KMS-11 (cell line): ENCODE measurements around the gene SPINK4.

Experiments used
- H2AFZ ChIP-seq: fragments of 200-600 bp; sonication (generic); 2 replicates; pipeline ENCODE4 v1.6.1; 2016; ENCODE audit warnings: antibody characterized with exemption, mixed run types, low read depth
- H3K27ac ChIP-seq: fragments of 200-600 bp; sonication (generic); 2 replicates; pipeline ENCODE4 v1.6.1; 2016; ENCODE audit warnings: mild to moderate bottlenecking, mixed run types
- H3K27me3 ChIP-seq: fragments of 200-600 bp; sonication (generic); 2 replicates; pipeline ENCODE4 v1.6.1; 2017; ENCODE audit warnings: mild to moderate bottlenecking, low read depth, mixed run types, moderate library complexity; ENCODE audit not compliant: insufficient read depth
- H3K36me3 ChIP-seq: fragments of 200-600 bp; sonication (generic); 2 replicates; pipeline ENCODE4 v1.6.1; 2017; ENCODE audit warnings: mild to moderate bottlenecking, mixed run types; ENCODE audit not compliant: insufficient read depth
- H3K4me1 ChIP-seq: fragments of 200-600 bp; sonication (generic); 2 replicates; pipeline ENCODE4 v1.6.1; 2016; ENCODE audit warnings: mild to moderate bottlenecking, low read depth, mixed run types; ENCODE audit not compliant: poor library complexity, severe bottlenecking
- H3K4me2 ChIP-seq: fragments of 200-600 bp; sonication (generic); 2 replicates; pipeline ENCODE4 v1.7.0; 2016; ENCODE audit warnings: mild to moderate bottlenecking, mixed run types
- H3K4me3 ChIP-seq: fragments of 200-600 bp; sonication (generic); IDR thresholded peaks from 2 replicates; pipeline ENCODE4 v1.6.1; 2017; ENCODE audit warnings: low read depth, low read length, mixed read lengths; ENCODE audit not compliant: insufficient read depth
- H3K79me2 ChIP-seq: fragments of 200-600 bp; sonication (generic); 2 replicates; pipeline ENCODE4 v1.6.1; 2016; ENCODE audit warnings: low read depth, mixed run types; ENCODE audit not compliant: insufficient read depth
- H3K9ac ChIP-seq: fragments of 200-600 bp; sonication (generic); 2 replicates; pipeline ENCODE4 v1.6.1; 2016; ENCODE audit warnings: mild to moderate bottlenecking, mixed run types
- H4K20me1 ChIP-seq: fragments of 200-600 bp; sonication (generic); 2 replicates; pipeline ENCODE4 v1.6.1; 2016; ENCODE audit warnings: mild to moderate bottlenecking, mixed run types; ENCODE audit not compliant: insufficient read depth
- TF ChIP-seq, protein P1 (sequence below): fragments of 200-600 bp; sonication (generic); conservative IDR thresholded peaks from 2 replicates; pipeline ENCODE4 v1.6.1; 2017; ENCODE audit warnings: low read depth, mild to moderate bottlenecking, antibody characterized with exemption, low read length, moderate library complexity, mixed read lengths

The SPINK4 gene

GRCh38 chr9:33221568-33221884 lies 18.4 kb upstream of the SPINK4 start:
- no peak overlapping the region for H3K4me3 ChIP-seq
- no peaks in the 10 kb centered on the region for H3K36me3 ChIP-seq
- H3K27ac ChIP-seq = peak overlapping the region; percentile 6; the same call in 1 of the 2 replicates
- no peaks in the 10 kb centered on the region for H4K20me1 ChIP-seq
- H3K27me3 ChIP-seq = no peaks in the 10 kb centered on the region
- no peaks in the 10 kb centered on the region for H3K79me2 ChIP-seq
- H3K9ac ChIP-seq = no peak overlapping the region; the same call in 1 of the 2 replicates
- TF ChIP-seq, protein P1, sequence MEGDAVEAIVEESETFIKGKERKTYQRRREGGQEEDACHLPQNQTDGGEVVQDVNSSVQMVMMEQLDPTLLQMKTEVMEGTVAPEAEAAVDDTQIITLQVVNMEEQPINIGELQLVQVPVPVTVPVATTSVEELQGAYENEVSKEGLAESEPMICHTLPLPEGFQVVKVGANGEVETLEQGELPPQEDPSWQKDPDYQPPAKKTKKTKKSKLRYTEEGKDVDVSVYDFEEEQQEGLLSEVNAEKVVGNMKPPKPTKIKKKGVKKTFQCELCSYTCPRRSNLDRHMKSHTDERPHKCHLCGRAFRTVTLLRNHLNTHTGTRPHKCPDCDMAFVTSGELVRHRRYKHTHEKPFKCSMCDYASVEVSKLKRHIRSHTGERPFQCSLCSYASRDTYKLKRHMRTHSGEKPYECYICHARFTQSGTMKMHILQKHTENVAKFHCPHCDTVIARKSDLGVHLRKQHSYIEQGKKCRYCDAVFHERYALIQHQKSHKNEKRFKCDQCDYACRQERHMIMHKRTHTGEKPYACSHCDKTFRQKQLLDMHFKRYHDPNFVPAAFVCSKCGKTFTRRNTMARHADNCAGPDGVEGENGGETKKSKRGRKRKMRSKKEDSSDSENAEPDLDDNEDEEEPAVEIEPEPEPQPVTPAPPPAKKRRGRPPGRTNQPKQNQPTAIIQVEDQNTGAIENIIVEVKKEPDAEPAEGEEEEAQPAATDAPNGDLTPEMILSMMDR = no peak
- H3K4me1 ChIP-seq = peaks cover 47% of the 10 kb centered on the region
- peak overlapping the region; percentile 87 for H3K4me2 ChIP-seq
- H2AFZ ChIP-seq = peak overlapping the region; percentile 37

DNA sequence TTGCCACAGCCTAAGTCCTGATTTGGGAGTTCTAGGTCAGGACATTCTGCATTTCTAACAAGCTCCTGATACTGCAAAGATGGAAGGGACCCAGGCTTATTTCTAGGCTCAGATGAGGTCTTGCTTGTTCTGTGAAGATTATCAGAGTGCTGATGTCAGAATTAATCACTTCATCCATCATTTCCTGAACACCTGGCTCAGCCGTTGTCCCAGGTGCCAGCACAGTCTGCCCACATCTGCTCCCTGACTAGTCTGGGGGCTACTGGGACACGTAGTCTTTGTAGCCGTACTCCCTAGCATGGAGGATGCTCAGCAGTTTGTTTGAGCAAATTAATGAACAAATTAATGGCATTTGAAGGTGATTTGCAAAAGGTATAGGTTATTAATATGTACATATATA lies 17.9 kb upstream of the SPINK4 start:
- TF ChIP-seq, protein P1 = no peak
- no peaks in the 10 kb centered on the region for H3K27me3 ChIP-seq
- no peak overlapping the region; the same call in 1 of the 2 replicates for H2AFZ ChIP-seq
- no peak overlapping the region for H3K9ac ChIP-seq
- H4K20me1 ChIP-seq = no peaks in the 10 kb centered on the region
- H3K27ac ChIP-seq = no peak overlapping the region
- no peak overlapping the region for H3K4me3 ChIP-seq
- H3K36me3 ChIP-seq = no peaks in the 10 kb centered on the region
- peak overlapping the region; percentile 87; the same call in 1 of the 2 replicates for H3K4me2 ChIP-seq
- H3K79me2 ChIP-seq = no peaks in the 10 kb centered on the region
- H3K4me1 ChIP-seq = peaks cover 47% of the 10 kb centered on the region

- H3K9ac ChIP-seq = no peak overlapping the region
- no peak overlapping the region for H3K4me2 ChIP-seq
- H4K20me1 ChIP-seq = no peaks in the 10 kb centered on the region
- peaks cover 47% of the 10 kb centered on the region for H3K4me1 ChIP-seq
- H3K4me3 ChIP-seq = no peak overlapping the region
- no peaks in the 10 kb centered on the region for H3K36me3 ChIP-seq
- H3K27me3 ChIP-seq = no peaks in the 10 kb centered on the region
- H3K27ac ChIP-seq = no peak overlapping the region
- no peak overlapping the region for H2AFZ ChIP-seq
- TF ChIP-seq, protein P1 = no peak
- no peaks in the 10 kb centered on the region for H3K79me2 ChIP-seq
Observed at GRCh38 chr9:33223696-33224095, 16.3 kb upstream of the SPINK4 start.

- TF ChIP-seq, protein P1 = peak; percentile 84
- Histone ChIP-seq H3K27me3 (no peaks in the 10 kb centered on the region), H3K9ac (no peak overlapping the region), H4K20me1 (no peaks in the 10 kb centered on the region), H3K4me1 (peaks cover 36% of the 10 kb centered on the region), H2AFZ (peak overlapping the region; percentile 11; the same call in 1 of the 2 replicates), H3K36me3 (no peaks in the 10 kb centered on the region), H3K79me2 (no peaks in the 10 kb centered on the region), H3K4me2 (0 out of 2 replicates have a peak overlapping the region, but pooled peaks have one; percentile 3), H3K27ac (no peak overlapping the region), H3K4me3 (no peak overlapping the region)
Observed at GRCh38 chr9:33225319-33226147, 14.4 kb upstream of the SPINK4 start.
